Adipocyte (in vitro differentiated cells): ENCODE measurements around the gene WDR75.
A peak's percentile ranks its signal among the peaks of the same experiment; 100 is the strongest.

Experiments
- DNase-seq: peaks from one replicate; pipeline ENCODE4 v3.0.0-alpha.2; 2015; ENCODE audit warnings: low read depth
- H3K27me3 ChIP-seq: replicated peaks from 2 replicates; pipeline ENCODE4 v1.7.0; 2013; ENCODE audit warnings: mild to moderate bottlenecking, low read length, moderate library complexity; ENCODE audit not compliant: control insufficient read depth, insufficient read depth
- H3K36me3 ChIP-seq: 2 replicates; pipeline ENCODE4 v1.7.0; 2013; ENCODE audit warnings: low read length, mild to moderate bottlenecking, moderate library complexity; ENCODE audit not compliant: control insufficient read depth, insufficient read depth, severe bottlenecking
- H3K4me1 ChIP-seq: 2 replicates; pipeline ENCODE4 v1.7.0; 2013; ENCODE audit warnings: mild to moderate bottlenecking, low read length, moderate library complexity; ENCODE audit not compliant: control insufficient read depth, insufficient read depth
- H3K4me3 ChIP-seq: 2 replicates; pipeline ENCODE4 v1.7.0; 2013; ENCODE audit warnings: mild to moderate bottlenecking, low read length, moderate library complexity
- H3K9ac ChIP-seq: 2 replicates; pipeline ENCODE4 v1.7.0; 2013; ENCODE audit warnings: mild to moderate bottlenecking, low read length, moderate library complexity
- H3K9me3 ChIP-seq: 2 replicates; pipeline ENCODE4 v1.7.0; 2013; ENCODE audit warnings: mild to moderate bottlenecking, low read length, moderate library complexity; ENCODE audit not compliant: control insufficient read depth

Gene WDR75

DNA sequence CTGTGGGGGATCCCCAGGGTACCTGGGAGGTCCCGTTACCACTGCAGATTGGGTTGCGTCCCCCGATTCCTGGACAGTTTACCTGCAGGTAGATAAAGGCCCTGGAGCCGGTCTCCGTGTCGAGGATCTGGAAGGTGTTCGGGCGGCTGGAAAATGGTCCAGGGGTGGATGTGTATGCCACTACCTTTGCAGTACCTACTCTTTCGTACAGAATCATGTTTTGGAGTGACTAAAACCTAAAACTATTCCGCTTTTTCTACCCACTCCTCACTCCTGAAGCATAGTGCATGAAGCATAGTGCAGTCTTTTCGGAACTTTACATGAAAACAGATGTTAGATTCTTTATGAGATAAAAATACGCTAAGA is 418 bp downstream of the WDR75 start:
- peaks cover 37% of the 10 kb centered on the region for H3K4me1 ChIP-seq
- H3K4me3 ChIP-seq = peak overlapping the region; percentile 99
- no peaks in the 10 kb centered on the region for H3K9me3 ChIP-seq
- H3K36me3 ChIP-seq = peaks cover 12% of the 10 kb centered on the region
- peak overlapping the region; percentile 96 for H3K9ac ChIP-seq
- no peak for DNase-seq
- H3K27me3 ChIP-seq = no peaks in the 10 kb centered on the region

GRCh38 chr2:189442468-189442867 is 1.2 kb downstream of the WDR75 start:
- no peaks in the 10 kb centered on the region for H3K27me3 ChIP-seq
- H3K4me3 ChIP-seq = peak overlapping the region; percentile 99
- H3K9me3 ChIP-seq = no peaks in the 10 kb centered on the region
- peaks cover 37% of the 10 kb centered on the region for H3K4me1 ChIP-seq
- peak overlapping the region; percentile 96 for H3K9ac ChIP-seq
- no peak for DNase-seq
- H3K36me3 ChIP-seq = peaks cover 17% of the 10 kb centered on the region

DNA sequence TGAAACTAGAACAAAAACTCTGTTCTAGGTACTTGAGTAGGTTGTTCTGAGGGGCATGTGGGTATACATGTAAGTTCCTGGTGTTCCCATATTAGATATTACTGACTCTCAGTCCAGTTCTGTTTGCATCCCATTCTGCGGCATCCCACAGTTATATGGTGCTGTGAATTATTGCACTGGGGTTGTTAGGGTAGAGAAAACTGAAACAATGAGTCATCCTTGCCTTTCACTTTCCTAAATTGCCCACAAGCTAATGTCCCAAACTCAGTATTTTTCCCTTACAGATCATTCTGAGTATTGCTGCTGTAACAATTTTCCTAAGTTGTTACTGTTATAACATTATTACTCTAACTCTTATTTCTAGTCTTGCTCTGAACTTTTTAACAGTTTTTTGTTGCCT is 3.0 kb downstream of the WDR75 start:
- no peak overlapping the region for H3K4me3 ChIP-seq
- H3K27me3 ChIP-seq = no peaks in the 10 kb centered on the region
- peak; percentile 34 for DNase-seq
- H3K36me3 ChIP-seq = peaks cover 31% of the 10 kb centered on the region
- no peak overlapping the region for H3K9ac ChIP-seq
- H3K9me3 ChIP-seq = no peaks in the 10 kb centered on the region
- peaks cover 37% of the 10 kb centered on the region for H3K4me1 ChIP-seq

DNA sequence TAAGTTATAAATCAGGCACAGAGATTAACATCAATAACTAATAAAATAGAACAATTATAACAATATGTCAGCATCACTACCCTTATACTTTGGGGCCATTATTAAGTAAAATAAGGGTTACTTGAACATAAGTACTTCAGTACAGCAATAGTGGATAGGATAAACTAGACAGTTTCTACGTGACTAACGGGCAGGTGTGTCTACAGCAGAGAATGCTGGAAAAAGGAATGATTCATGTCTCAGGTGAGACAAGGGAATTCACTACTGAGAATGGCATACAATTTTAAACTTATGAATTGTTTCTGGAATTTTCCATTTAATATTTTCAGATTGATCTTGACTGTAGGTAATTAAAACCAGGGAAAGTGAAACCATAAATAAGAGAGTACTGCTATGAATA is 5.5 kb downstream of the WDR75 start:
- DNase-seq = no peak
- Histone ChIP-seq H3K9me3 (no peaks in the 10 kb centered on the region), H3K36me3 (peaks cover 56% of the 10 kb centered on the region)

GRCh38 chr2:189454009-189454408 is 12.7 kb downstream of the WDR75 start:
- Histone ChIP-seq H3K4me3 (no peak overlapping the region), H3K4me1 (no peaks in the 10 kb centered on the region), H3K27me3 (no peaks in the 10 kb centered on the region), H3K36me3 (peaks cover 86% of the 10 kb centered on the region), H3K9me3 (no peaks in the 10 kb centered on the region), H3K9ac (no peak overlapping the region)
- no peak for DNase-seq

More for the DNA sequence above, 5.5 kb downstream of the WDR75 start:
- Histone ChIP-seq H3K4me3 (no peak overlapping the region), H3K9ac (no peak overlapping the region), H3K27me3 (no peaks in the 10 kb centered on the region), H3K4me1 (peaks cover 30% of the 10 kb centered on the region)

GRCh38 chr2:189465076-189465475 is 23.8 kb downstream of the WDR75 start:
- no peaks in the 10 kb centered on the region for H3K9me3 ChIP-seq
- H3K4me3 ChIP-seq = no peak overlapping the region
- DNase-seq = no peak
- no peak overlapping the region for H3K9ac ChIP-seq
- H3K27me3 ChIP-seq = no peaks in the 10 kb centered on the region
- H3K36me3 ChIP-seq = peaks cover 94% of the 10 kb centered on the region
- H3K4me1 ChIP-seq = peaks cover 15% of the 10 kb centered on the region

DNA sequence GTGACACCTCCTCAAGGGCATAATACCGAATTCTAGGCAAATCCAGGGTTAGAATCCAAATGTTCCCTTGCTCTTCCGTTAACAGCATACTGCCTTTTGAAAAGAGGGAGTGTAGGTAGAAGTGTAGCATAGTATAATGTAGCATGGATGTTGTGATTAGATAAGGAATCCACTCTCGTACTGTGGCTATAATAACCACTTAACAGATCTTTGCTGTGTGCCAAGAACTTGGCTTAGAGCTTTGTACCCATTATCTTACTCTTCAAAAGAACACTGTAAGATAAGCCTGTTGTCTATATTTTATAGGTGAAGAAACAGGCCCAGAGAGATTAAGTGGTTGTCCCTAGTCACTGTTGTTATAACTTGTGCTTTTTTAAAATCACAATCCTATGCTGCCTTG is 24.2 kb downstream of the WDR75 start:
- peaks cover 94% of the 10 kb centered on the region for H3K36me3 ChIP-seq
- peaks cover 15% of the 10 kb centered on the region for H3K4me1 ChIP-seq
- DNase-seq = no peak
- no peak overlapping the region for H3K4me3 ChIP-seq
- peak overlapping the region; percentile 45 for H3K9ac ChIP-seq
- no peaks in the 10 kb centered on the region for H3K9me3 ChIP-seq
- no peaks in the 10 kb centered on the region for H3K27me3 ChIP-seq

- Histone ChIP-seq H3K36me3 (peaks cover 94% of the 10 kb centered on the region), H3K9me3 (no peaks in the 10 kb centered on the region), H3K9ac (peak overlapping the region; percentile 45), H3K4me3 (no peak overlapping the region), H3K4me1 (peaks cover 15% of the 10 kb centered on the region), H3K27me3 (no peaks in the 10 kb centered on the region)
- no peak for DNase-seq
Measured at GRCh38 chr2:189466046-189466445, 24.8 kb downstream of the WDR75 start.

DNA sequence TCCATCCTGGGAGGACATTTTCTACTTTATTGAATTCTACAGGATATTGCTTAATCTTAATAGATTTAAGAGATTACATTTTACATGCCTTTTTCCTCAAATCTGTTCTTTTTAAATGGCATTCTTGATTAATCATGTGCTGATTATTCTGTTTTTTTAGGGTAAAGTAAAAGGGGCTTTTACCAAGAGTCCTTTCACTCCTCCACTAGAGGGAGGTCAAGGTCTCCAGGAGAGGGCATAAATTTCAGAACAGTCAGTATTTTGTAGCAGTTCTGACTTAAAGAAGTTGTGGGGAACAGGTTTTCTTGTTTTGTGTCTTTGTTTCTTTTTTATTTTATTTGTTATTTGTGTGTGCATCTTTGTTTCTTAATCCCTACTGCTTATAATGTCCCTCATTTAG is 25.4 kb downstream of the WDR75 start:
- H3K9me3 ChIP-seq = no peaks in the 10 kb centered on the region
- H3K27me3 ChIP-seq = no peaks in the 10 kb centered on the region
- no peak overlapping the region for H3K4me3 ChIP-seq
- H3K36me3 ChIP-seq = peaks cover 94% of the 10 kb centered on the region
- DNase-seq = peak; percentile 68
- H3K9ac ChIP-seq = peak overlapping the region; percentile 45
- peaks cover 15% of the 10 kb centered on the region for H3K4me1 ChIP-seq

DNA sequence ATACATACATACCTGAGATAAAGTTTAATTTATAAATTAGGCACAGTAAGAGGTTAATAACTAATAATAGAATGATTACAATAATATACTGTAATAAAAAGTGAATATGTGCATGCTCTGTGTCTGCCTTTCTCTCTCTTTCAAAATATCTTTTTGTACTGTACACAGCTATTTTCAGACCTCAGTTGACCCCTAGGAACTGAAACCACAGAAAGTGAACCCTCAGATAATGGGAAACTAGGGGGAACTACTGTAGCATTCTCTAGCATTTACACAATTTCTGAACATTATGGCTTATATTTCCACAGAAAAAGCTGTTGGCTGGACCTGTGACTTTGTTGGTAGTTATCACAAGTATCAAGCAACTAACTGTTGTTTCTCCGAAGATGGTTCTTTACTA is 25.9 kb downstream of the WDR75 start:
- Histone ChIP-seq H3K4me1 (peaks cover 15% of the 10 kb centered on the region), H3K36me3 (peaks cover 93% of the 10 kb centered on the region), H3K4me3 (no peak overlapping the region), H3K9me3 (no peaks in the 10 kb centered on the region), H3K27me3 (no peaks in the 10 kb centered on the region), H3K9ac (peak overlapping the region; percentile 45)
- DNase-seq = no peak

DNA sequence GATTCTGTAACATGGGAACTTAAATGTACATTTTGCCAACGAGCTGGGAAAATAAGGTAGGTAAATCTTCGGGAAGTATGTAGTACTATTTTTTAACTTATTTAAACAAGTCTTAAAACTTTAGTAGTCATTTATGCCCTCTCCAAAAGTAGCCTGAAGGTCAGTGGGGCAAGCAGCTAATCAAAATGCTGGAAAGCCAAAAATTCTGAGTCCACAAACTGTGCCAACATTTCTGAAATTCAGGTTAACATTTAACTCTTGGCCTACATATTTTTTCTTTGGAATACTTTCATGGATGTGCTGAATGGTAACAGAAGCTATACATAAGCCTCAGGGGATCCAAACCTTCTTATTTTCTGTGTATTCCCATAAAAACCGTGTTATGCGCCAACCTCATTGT is 26.3 kb downstream of the WDR75 start:
- Histone ChIP-seq H3K4me1 (peaks cover 15% of the 10 kb centered on the region), H3K27me3 (no peaks in the 10 kb centered on the region), H3K9ac (peak overlapping the region; percentile 45), H3K4me3 (no peak overlapping the region), H3K36me3 (peaks cover 92% of the 10 kb centered on the region), H3K9me3 (no peaks in the 10 kb centered on the region)
- DNase-seq = no peak

GRCh38 chr2:189474526-189474925 is 33.3 kb downstream of the WDR75 start:
- Histone ChIP-seq H3K36me3 (peaks cover 70% of the 10 kb centered on the region), H3K9ac (no peak overlapping the region), H3K27me3 (no peaks in the 10 kb centered on the region), H3K4me1 (no peaks in the 10 kb centered on the region), H3K4me3 (no peak overlapping the region), H3K9me3 (no peaks in the 10 kb centered on the region)
- no peak for DNase-seq
